Stimulated activated CD8-positive, alpha-beta memory T cell treated with anti-CD3 and anti-CD28 coated beads, Interleukin-4, amount 100 ng/mL, for 24 hours (primary cell): ENCODE data around the gene CD38.

Experiments used
- DNase-seq: peaks from one replicate; pipeline ENCODE4 v3.0.0-alpha.2; 2020; ENCODE audit warnings: low read depth

Gene CD38

GRCh38 chr4:15899511-15899910 is 121.4 kb downstream of the CD38 start:
- no peak for DNase-seq

- no peak for DNase-seq
Measured at GRCh38 chr4:15901007-15901406, 122.9 kb downstream of the CD38 start.

- DNase-seq, result no peak
Measured at GRCh38 chr4:15901998-15902397, 123.9 kb downstream of the CD38 start.

- DNase-seq, result no peak
Measured at GRCh38 chr4:15902746-15903145, 124.6 kb downstream of the CD38 start.
